MCF 10A (cell line): ENCODE data around the gene KATNIP. TPM values are rescaled to one million over a fixed set of nuclear protein-coding genes. Genes with fewer than 3 reads are reported as not detected.
A peak's percentile ranks its signal among the peaks of the same experiment; 100 is the strongest.

ENCODE experiments used
- BruUV-seq: library from RNA; stranded (reverse); fragments of 400-500 nt; replicated peaks from 2 replicates; lab custom pipeline; 2021; lab: Mats Ljungman, UMichigan
- CTCF ChIA-PET: fragments of 300-600 bp; sonication (Branson Sonifier 250); formaldehyde crosslinking; extraction: SDS; loops from one replicate; lab custom pipeline; 2021; ENCODE audit warnings: antibody characterized with exemption, inconsistent platforms; lab: Yijun Ruan, JAX
- POLR2A ChIA-PET: fragments of 300-600, 350-650 bp; sonication (Branson Sonifier 250); formaldehyde crosslinking; extraction: SDS; loops from one replicate; lab custom pipeline; 2020; ENCODE audit warnings: antibody characterized with exemption, inconsistent platforms; lab: Yijun Ruan, JAX
- DNase-seq: peaks from one replicate; pipeline ENCODE4 v3.0.0-alpha.2; 2018; ENCODE audit not compliant: unreplicated experiment
- H3K27ac Mint-ChIP-seq: one replicate; pipeline ENCODE4 v1.8.0; 2022; ENCODE audit warnings: mild to moderate bottlenecking, low read depth, mixed read lengths; ENCODE audit not compliant: unreplicated experiment
- H3K27me3 Mint-ChIP-seq: one replicate; pipeline ENCODE4 v1.8.0; 2022; ENCODE audit warnings: mixed read lengths; ENCODE audit not compliant: insufficient read depth, unreplicated experiment
- H3K36me3 Mint-ChIP-seq: one replicate; pipeline ENCODE4 v1.8.0; 2022; ENCODE audit warnings: mild to moderate bottlenecking, moderate library complexity, mixed read lengths; ENCODE audit not compliant: insufficient read depth, unreplicated experiment
- H3K4me1 Mint-ChIP-seq: one replicate; pipeline ENCODE4 v1.8.0; 2022; ENCODE audit warnings: mixed read lengths; ENCODE audit not compliant: insufficient read depth, unreplicated experiment
- H3K4me3 Mint-ChIP-seq: one replicate; pipeline ENCODE4 v1.8.0; 2022; ENCODE audit warnings: mild to moderate bottlenecking, moderate library complexity, mixed read lengths; ENCODE audit not compliant: unreplicated experiment
- H3K9me3 Mint-ChIP-seq: one replicate; pipeline ENCODE4 v1.8.0; 2022; ENCODE audit warnings: mixed read lengths; ENCODE audit not compliant: unreplicated experiment
- intact Hi-C: fragments of 100-400 bp; cut with micrococcal nuclease; formaldehyde crosslinking; loops from 2 replicates; pipeline ENCODE4 v1.14.1; 2022
- total RNA-seq: library from RNA; stranded (reverse); gene quantifications from 2 replicates; pipeline ENCODE4 v1.2.3, GENCODE V29; 2022
- TF ChIP-seq, protein P1 (sequence below): fragments of 200-600 bp; IDR thresholded peaks from one replicate; pipeline ENCODE4 v1.8.0; 2022; ENCODE audit warnings: antibody characterized with exemption, mild to moderate bottlenecking; ENCODE audit not compliant: unreplicated experiment

The KATNIP gene
- total RNA-seq, 1 experiment from 2014 or later: 21.3 TPM

DNA sequence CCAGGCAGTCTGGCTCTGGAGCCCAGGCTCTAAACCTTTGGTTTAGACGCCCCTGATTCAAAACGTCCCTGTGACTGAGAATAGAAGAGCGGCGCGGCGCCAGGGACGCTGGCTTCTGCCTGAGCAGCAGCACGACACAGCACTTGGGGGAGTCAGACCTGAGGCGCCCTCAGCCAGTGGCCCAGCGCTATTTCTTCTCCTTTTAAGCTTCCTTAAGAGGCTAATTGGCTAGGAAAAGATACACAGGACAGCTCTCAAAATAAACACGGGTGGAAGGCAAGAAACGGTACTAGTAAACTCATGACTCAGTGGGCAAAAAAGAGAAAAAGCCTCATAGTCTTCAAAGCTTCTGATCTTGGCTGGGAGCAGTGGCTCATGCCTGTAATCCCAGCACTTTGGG lies 35.1 kb upstream of the KATNIP start:
- ChIA-PET CTCF (interaction anchor here (0.6 to 1.6 kb wide), 8 partner anchors 9 to 561 kb away, joined by 3 to 5 read pairs (median 4); partner anchors contain the start of gene KATNIP), POLR2A (no interaction called here)
- Mint-ChIP-seq H3K9me3 (no peaks in the 10 kb centered on the region), H3K4me1 (no peaks in the 10 kb centered on the region), H3K4me3 (no peak overlapping the region), H3K36me3 (peaks cover 49% of the 10 kb centered on the region), H3K27ac (no peak overlapping the region), H3K27me3 (no peaks in the 10 kb centered on the region)
- TF ChIP-seq, protein P1, sequence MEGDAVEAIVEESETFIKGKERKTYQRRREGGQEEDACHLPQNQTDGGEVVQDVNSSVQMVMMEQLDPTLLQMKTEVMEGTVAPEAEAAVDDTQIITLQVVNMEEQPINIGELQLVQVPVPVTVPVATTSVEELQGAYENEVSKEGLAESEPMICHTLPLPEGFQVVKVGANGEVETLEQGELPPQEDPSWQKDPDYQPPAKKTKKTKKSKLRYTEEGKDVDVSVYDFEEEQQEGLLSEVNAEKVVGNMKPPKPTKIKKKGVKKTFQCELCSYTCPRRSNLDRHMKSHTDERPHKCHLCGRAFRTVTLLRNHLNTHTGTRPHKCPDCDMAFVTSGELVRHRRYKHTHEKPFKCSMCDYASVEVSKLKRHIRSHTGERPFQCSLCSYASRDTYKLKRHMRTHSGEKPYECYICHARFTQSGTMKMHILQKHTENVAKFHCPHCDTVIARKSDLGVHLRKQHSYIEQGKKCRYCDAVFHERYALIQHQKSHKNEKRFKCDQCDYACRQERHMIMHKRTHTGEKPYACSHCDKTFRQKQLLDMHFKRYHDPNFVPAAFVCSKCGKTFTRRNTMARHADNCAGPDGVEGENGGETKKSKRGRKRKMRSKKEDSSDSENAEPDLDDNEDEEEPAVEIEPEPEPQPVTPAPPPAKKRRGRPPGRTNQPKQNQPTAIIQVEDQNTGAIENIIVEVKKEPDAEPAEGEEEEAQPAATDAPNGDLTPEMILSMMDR: no peak
- intact Hi-C loops: no loop called here
- no peak for DNase-seq
- BruUV-seq: no TSS peak

DNA sequence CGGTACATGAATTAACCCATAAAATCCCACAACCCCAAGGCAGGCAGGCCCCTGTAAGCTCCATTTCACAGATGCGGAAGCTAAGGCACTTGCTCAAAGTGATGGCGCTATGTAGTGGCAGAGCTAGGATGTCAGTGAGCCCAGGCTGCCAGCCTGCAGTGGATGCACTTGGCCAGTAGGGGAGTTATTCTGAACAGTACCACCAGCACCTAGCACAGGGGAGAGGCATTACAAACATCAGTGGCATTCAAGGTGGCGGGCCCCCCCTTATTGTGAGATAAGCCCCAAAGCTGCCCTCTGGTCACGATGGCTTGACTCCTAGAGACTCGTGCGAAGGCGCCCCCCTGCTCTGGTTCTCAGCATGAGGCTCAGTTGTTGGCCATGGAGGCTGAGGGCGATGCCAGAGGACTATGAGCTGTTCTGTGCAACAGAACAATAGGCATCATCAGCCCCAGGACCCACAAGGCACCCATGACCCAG lies 34.0 kb upstream of the KATNIP start:
- Mint-ChIP-seq H3K27me3 (no peaks in the 10 kb centered on the region), H3K9me3 (no peaks in the 10 kb centered on the region), H3K4me3 (no peak overlapping the region), H3K36me3 (peaks cover 39% of the 10 kb centered on the region), H3K4me1 (no peaks in the 10 kb centered on the region), H3K27ac (no peak overlapping the region)
- POLR2A ChIA-PET: no interaction called here
- CTCF ChIA-PET: interaction anchor here (0.6 to 1.6 kb wide), 7 partner anchors 11 to 672 kb away, joined by 3 to 5 read pairs (median 3); partner anchors contain the start of gene KATNIP
- TF ChIP-seq, protein P1: peak; percentile 38
- BruUV-seq: no TSS peak
- DNase-seq: peak; percentile 32
- intact Hi-C loops: no loop called here

DNA sequence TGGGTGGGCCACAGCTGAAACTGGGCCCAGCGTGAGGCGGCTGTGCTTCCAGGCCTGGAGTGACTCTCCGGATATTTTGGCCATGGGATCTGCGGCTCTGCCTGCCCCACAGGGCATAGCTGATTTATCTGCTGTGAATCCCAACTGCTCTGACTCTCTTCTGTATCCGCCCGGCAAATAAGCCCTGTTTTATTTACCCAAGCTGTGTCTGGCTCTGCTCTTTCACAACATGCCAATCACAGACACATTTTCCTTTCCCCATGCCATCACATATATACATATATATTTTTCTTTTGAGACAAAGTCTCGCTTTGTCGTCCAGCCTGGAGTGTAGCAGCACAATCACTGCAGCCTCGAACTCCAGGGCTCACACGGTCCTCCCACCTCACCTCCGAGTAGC lies 33.6 kb upstream of the KATNIP start:
- TF ChIP-seq, protein P1: no peak
- Mint-ChIP-seq H3K4me3 (no peak overlapping the region), H3K27me3 (no peaks in the 10 kb centered on the region), H3K9me3 (no peaks in the 10 kb centered on the region), H3K27ac (no peak overlapping the region), H3K36me3 (peaks cover 34% of the 10 kb centered on the region), H3K4me1 (no peaks in the 10 kb centered on the region)
- POLR2A ChIA-PET: no interaction called here
- DNase-seq: no peak
- CTCF ChIA-PET: interaction anchor here (0.5 to 1.6 kb wide), 4 partner anchors 17 to 671 kb away, joined by 3 to 5 read pairs (median 4); no protein-coding TSS in a partner anchor
- no TSS peak for BruUV-seq
- intact Hi-C loops: no loop called here

DNA sequence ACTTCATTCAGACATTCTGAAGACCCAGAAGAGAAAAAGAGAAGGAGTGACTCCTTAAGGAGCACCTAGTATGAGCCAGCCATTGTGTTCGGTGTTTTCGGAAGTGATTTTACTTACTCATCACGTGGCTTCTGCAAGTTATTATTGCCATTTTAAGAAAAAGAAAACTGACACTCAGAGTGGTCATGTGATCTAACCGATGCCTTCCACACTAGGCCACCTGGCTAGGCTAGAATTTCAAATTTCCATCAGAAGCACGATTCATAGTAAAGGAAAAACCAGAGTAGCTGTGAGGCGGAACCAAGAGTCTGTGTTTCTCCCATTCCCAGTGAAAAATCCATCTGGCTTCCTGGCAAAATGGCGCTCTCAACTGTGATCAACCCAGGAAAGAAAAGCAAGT lies 32.3 kb upstream of the KATNIP start:
- H3K36me3 Mint-ChIP-seq: peaks cover 36% of the 10 kb centered on the region
- no peaks in the 10 kb centered on the region for H3K27me3 Mint-ChIP-seq

More for the DNA sequence above, 32.3 kb upstream of the KATNIP start:
- ChIA-PET POLR2A (no interaction called here), CTCF (interaction anchor here (0.6 to 0.9 kb wide), 2 partner anchors 554 to 596 kb away, joined by 4 read pairs; no protein-coding TSS in a partner anchor)
- Mint-ChIP-seq H3K27ac (no peak overlapping the region), H3K4me1 (no peaks in the 10 kb centered on the region), H3K9me3 (no peaks in the 10 kb centered on the region), H3K4me3 (no peak overlapping the region)
- no peak for DNase-seq
- BruUV-seq: no TSS peak
- TF ChIP-seq, protein P1: no peak
- intact Hi-C loops: no loop called here
